ENCODE results near the gene PIP5K1C.

- TF ChIP-seq POLR2A (IDR thresholded peaks at IDR 0.05) = no peak
- TF ChIP-seq, protein P1, sequence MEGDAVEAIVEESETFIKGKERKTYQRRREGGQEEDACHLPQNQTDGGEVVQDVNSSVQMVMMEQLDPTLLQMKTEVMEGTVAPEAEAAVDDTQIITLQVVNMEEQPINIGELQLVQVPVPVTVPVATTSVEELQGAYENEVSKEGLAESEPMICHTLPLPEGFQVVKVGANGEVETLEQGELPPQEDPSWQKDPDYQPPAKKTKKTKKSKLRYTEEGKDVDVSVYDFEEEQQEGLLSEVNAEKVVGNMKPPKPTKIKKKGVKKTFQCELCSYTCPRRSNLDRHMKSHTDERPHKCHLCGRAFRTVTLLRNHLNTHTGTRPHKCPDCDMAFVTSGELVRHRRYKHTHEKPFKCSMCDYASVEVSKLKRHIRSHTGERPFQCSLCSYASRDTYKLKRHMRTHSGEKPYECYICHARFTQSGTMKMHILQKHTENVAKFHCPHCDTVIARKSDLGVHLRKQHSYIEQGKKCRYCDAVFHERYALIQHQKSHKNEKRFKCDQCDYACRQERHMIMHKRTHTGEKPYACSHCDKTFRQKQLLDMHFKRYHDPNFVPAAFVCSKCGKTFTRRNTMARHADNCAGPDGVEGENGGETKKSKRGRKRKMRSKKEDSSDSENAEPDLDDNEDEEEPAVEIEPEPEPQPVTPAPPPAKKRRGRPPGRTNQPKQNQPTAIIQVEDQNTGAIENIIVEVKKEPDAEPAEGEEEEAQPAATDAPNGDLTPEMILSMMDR (IDR thresholded peaks at IDR 0.05 in 8 of 11, conservative IDR thresholded peaks at IDR 0.05 in 3 of 11) = no peak
Observed at GRCh38 chr19:3609779-3610719, 90.2 kb downstream of the PIP5K1C start.
